Measurements from ENCODE around the gene CLEC18B. TPM values are rescaled to one million over a fixed set of nuclear protein-coding genes. Genes with fewer than 3 reads are reported as not detected.
A peak's percentile ranks its signal among the peaks of the same experiment; 100 is the strongest.
"Not testable (repeated sequence)": the region's sequence is repeated elsewhere in the genome, so short reads cannot be mapped to it uniquely, and the experiment has no call there.

CLEC18B gene
- total RNA-seq, 1 donor from 2014 or later = 3.5 TPM

GRCh38 chr16:74404148-74404933 is 16.9 kb downstream of the CLEC18B start:
- H3K36me3 Mint-ChIP-seq (ENCODE audit: low read depth); H3K4me1 Mint-ChIP-seq (ENCODE audit: low read depth); H3K27ac Mint-ChIP-seq (ENCODE audit: unreplicated experiment); DNase-seq (ENCODE audit: low spot score); H3K4me3 Mint-ChIP-seq (ENCODE audit: unreplicated experiment); H3K9me3 Mint-ChIP-seq (ENCODE audit: low read depth); H3K27me3 Mint-ChIP-seq (ENCODE audit: low read depth): not testable (repeated sequence)

- H3K27ac Mint-ChIP-seq (ENCODE audit: unreplicated experiment); H3K27me3 Mint-ChIP-seq (ENCODE audit: low read depth); H3K4me1 Mint-ChIP-seq (ENCODE audit: low read depth); H3K4me3 Mint-ChIP-seq (ENCODE audit: unreplicated experiment); DNase-seq (ENCODE audit: low spot score); H3K36me3 Mint-ChIP-seq (ENCODE audit: low read depth); H3K9me3 Mint-ChIP-seq (ENCODE audit: low read depth): not testable (repeated sequence)
These were observed 21.0 kb downstream of the CLEC18B start for GRCh38 chr16:74400238-74400637.

GRCh38 chr16:74398212-74398895 is 22.9 kb downstream of the CLEC18B start:
- H3K27me3 Mint-ChIP-seq (ENCODE audit: low read depth); H3K4me1 Mint-ChIP-seq (ENCODE audit: low read depth); H3K36me3 Mint-ChIP-seq (ENCODE audit: low read depth); H3K4me3 Mint-ChIP-seq (ENCODE audit: unreplicated experiment); DNase-seq (ENCODE audit: low spot score); H3K27ac Mint-ChIP-seq (ENCODE audit: unreplicated experiment); H3K9me3 Mint-ChIP-seq (ENCODE audit: low read depth): not testable (repeated sequence)

GRCh38 chr16:74396521-74397017 is 24.7 kb downstream of the CLEC18B start:
- not testable (repeated sequence) for H3K36me3 Mint-ChIP-seq (ENCODE audit: low read depth); H3K4me3 Mint-ChIP-seq (ENCODE audit: unreplicated experiment); H3K9me3 Mint-ChIP-seq (ENCODE audit: low read depth); H3K27me3 Mint-ChIP-seq (ENCODE audit: low read depth); H3K4me1 Mint-ChIP-seq (ENCODE audit: low read depth); DNase-seq (ENCODE audit: low spot score)
- peak overlapping the region; percentile 45 for H3K27ac Mint-ChIP-seq (ENCODE audit: unreplicated experiment)

- H3K36me3 Mint-ChIP-seq (ENCODE audit: low read depth); H3K9me3 Mint-ChIP-seq (ENCODE audit: low read depth); H3K4me3 Mint-ChIP-seq (ENCODE audit: unreplicated experiment); H3K27me3 Mint-ChIP-seq (ENCODE audit: low read depth); H3K4me1 Mint-ChIP-seq (ENCODE audit: low read depth); DNase-seq (ENCODE audit: low spot score); H3K27ac Mint-ChIP-seq (ENCODE audit: unreplicated experiment): not testable (repeated sequence)
These were observed 26.7 kb downstream of the CLEC18B start for GRCh38 chr16:74394604-74395003.

- not testable (repeated sequence) for H3K9me3 Mint-ChIP-seq (ENCODE audit: low read depth); H3K27ac Mint-ChIP-seq (ENCODE audit: unreplicated experiment); H3K4me3 Mint-ChIP-seq (ENCODE audit: unreplicated experiment); H3K27me3 Mint-ChIP-seq (ENCODE audit: low read depth); H3K4me1 Mint-ChIP-seq (ENCODE audit: low read depth); DNase-seq (ENCODE audit: low spot score); H3K36me3 Mint-ChIP-seq (ENCODE audit: low read depth)
These were observed 27.1 kb downstream of the CLEC18B start for GRCh38 chr16:74394131-74394530.

- not testable (repeated sequence) for H3K27me3 Mint-ChIP-seq (ENCODE audit: low read depth); H3K4me1 Mint-ChIP-seq (ENCODE audit: low read depth); H3K4me3 Mint-ChIP-seq (ENCODE audit: unreplicated experiment); H3K9me3 Mint-ChIP-seq (ENCODE audit: low read depth); H3K36me3 Mint-ChIP-seq (ENCODE audit: low read depth); DNase-seq (ENCODE audit: low spot score); H3K27ac Mint-ChIP-seq (ENCODE audit: unreplicated experiment)
These were observed 29.7 kb downstream of the CLEC18B start for GRCh38 chr16:74391454-74392050.

- not testable (repeated sequence) for H3K9me3 Mint-ChIP-seq (ENCODE audit: low read depth); H3K27me3 Mint-ChIP-seq (ENCODE audit: low read depth); DNase-seq (ENCODE audit: low spot score); H3K27ac Mint-ChIP-seq (ENCODE audit: unreplicated experiment); H3K4me1 Mint-ChIP-seq (ENCODE audit: low read depth); H3K36me3 Mint-ChIP-seq (ENCODE audit: low read depth); H3K4me3 Mint-ChIP-seq (ENCODE audit: unreplicated experiment)
These were observed 38.8 kb downstream of the CLEC18B start for GRCh38 chr16:74382339-74383034.

- not testable (repeated sequence) for H3K4me3 Mint-ChIP-seq (ENCODE audit: unreplicated experiment); H3K9me3 Mint-ChIP-seq (ENCODE audit: low read depth); H3K4me1 Mint-ChIP-seq (ENCODE audit: low read depth); H3K36me3 Mint-ChIP-seq (ENCODE audit: low read depth); H3K27ac Mint-ChIP-seq (ENCODE audit: unreplicated experiment); H3K27me3 Mint-ChIP-seq (ENCODE audit: low read depth); DNase-seq (ENCODE audit: low spot score)
These were observed 47.5 kb downstream of the CLEC18B start for GRCh38 chr16:74373847-74374184.

All from chondrocyte (in vitro differentiated cells).